GM12878 (cell line): ENCODE results near the gene SPCS3.

Experiments used
- BCL11A ChIP-seq: IDR thresholded peaks from 2 replicates; pipeline ENCODE4 v1.6.1; 2011; ENCODE audit warnings: low read depth, low read length
- CBFB ChIP-seq: IDR thresholded peaks from 2 replicates; pipeline ENCODE4 v1.6.1; 2016; ENCODE audit warnings: antibody characterized with exemption, low read depth
- EZH2 ChIP-seq: IDR thresholded peaks from 2 replicates; pipeline ENCODE4 v1.6.1; 2012; ENCODE audit warnings: low read depth, mild to moderate bottlenecking, control low read depth, inconsistent platforms, low read length, borderline replicate concordance; ENCODE audit not compliant: control insufficient read depth
- KDM1A ChIP-seq: fragments of 200-600 bp; sonication (generic); IDR thresholded peaks from 2 replicates; pipeline ENCODE4 v1.6.1; 2016; ENCODE audit warnings: borderline replicate concordance
- MTA3 ChIP-seq: IDR thresholded peaks from 2 replicates; pipeline ENCODE4 v1.6.1; 2012; ENCODE audit warnings: low read length, inconsistent platforms, borderline replicate concordance
- POLR2A ChIP-seq: IDR thresholded peaks from 2 replicates; pipeline ENCODE4 v1.6.1; 2011; ENCODE audit warnings: low read depth, mild to moderate bottlenecking, low read length
- SP1 ChIP-seq: IDR thresholded peaks from one replicate; pipeline ENCODE4 v1.6.1; 2011; ENCODE audit warnings: low read depth, low read length
- TAF1 ChIP-seq: IDR thresholded peaks from 2 replicates; pipeline ENCODE4 v1.6.1; 2011; ENCODE audit warnings: mild to moderate bottlenecking, low read depth, low read length, borderline replicate concordance
- TARDBP ChIP-seq: IDR thresholded peaks from 2 replicates; pipeline ENCODE4 v1.6.1; 2016; ENCODE audit warnings: borderline replicate concordance
- TF ChIP-seq, protein P1 (sequence below): IDR thresholded peaks from 2 replicates; pipeline ENCODE4 v1.6.1; 2012; ENCODE audit warnings: low read depth, low read length, improper control_type of control experiment
- TF ChIP-seq, protein P2 (sequence below), 3 experiments: IDR thresholded peaks in 2 of 3; conservative IDR thresholded peaks in 1 of 3; 2 replicates each; pipeline ENCODE4 v1.5.1; 2011; ENCODE audit warnings: low read depth in 3 of 3, low read length in 3 of 3, mild to moderate bottlenecking in 3 of 3, control low read depth in 2 of 3, moderate library complexity in 2 of 3, inconsistent platforms in 1 of 3, mixed read lengths in 1 of 3; ENCODE audit not compliant: control insufficient read depth in 2 of 3, insufficient read depth in 1 of 3; ENCODE audit errors: extremely low read depth in 1 of 3
- TF ChIP-seq, protein P3 (sequence below): fragments of 450-650 bp; IDR thresholded peaks from 2 replicates; pipeline ENCODE4 v1.6.1; 2016; ENCODE audit warnings: mild to moderate bottlenecking, moderate library complexity, borderline replicate concordance

GRCh38 chr4:176339936-176340761 lies 20.4 kb downstream of the SPCS3 start:
- TF ChIP-seq KDM1A (no peak), CBFB (no peak), POLR2A (no peak), TAF1 (no peak), SP1 (no peak), BCL11A (no peak), MTA3 (no peak), TARDBP (no peak), EZH2 (no peak)
- TF ChIP-seq, protein P1, sequence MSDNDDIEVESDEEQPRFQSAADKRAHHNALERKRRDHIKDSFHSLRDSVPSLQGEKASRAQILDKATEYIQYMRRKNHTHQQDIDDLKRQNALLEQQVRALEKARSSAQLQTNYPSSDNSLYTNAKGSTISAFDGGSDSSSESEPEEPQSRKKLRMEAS, result no peak
- TF ChIP-seq, protein P2, sequence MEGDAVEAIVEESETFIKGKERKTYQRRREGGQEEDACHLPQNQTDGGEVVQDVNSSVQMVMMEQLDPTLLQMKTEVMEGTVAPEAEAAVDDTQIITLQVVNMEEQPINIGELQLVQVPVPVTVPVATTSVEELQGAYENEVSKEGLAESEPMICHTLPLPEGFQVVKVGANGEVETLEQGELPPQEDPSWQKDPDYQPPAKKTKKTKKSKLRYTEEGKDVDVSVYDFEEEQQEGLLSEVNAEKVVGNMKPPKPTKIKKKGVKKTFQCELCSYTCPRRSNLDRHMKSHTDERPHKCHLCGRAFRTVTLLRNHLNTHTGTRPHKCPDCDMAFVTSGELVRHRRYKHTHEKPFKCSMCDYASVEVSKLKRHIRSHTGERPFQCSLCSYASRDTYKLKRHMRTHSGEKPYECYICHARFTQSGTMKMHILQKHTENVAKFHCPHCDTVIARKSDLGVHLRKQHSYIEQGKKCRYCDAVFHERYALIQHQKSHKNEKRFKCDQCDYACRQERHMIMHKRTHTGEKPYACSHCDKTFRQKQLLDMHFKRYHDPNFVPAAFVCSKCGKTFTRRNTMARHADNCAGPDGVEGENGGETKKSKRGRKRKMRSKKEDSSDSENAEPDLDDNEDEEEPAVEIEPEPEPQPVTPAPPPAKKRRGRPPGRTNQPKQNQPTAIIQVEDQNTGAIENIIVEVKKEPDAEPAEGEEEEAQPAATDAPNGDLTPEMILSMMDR (IDR thresholded peaks at IDR 0.05 in 2 of 3, conservative IDR thresholded peaks at IDR 0.05 in 1 of 3; ENCODE audit: control insufficient read depth in 2 of 3, extremely low read depth in 1 of 3, insufficient read depth in 1 of 3, low read depth in 3 of 3, low read length in 3 of 3), result no peak
- TF ChIP-seq, protein P3, sequence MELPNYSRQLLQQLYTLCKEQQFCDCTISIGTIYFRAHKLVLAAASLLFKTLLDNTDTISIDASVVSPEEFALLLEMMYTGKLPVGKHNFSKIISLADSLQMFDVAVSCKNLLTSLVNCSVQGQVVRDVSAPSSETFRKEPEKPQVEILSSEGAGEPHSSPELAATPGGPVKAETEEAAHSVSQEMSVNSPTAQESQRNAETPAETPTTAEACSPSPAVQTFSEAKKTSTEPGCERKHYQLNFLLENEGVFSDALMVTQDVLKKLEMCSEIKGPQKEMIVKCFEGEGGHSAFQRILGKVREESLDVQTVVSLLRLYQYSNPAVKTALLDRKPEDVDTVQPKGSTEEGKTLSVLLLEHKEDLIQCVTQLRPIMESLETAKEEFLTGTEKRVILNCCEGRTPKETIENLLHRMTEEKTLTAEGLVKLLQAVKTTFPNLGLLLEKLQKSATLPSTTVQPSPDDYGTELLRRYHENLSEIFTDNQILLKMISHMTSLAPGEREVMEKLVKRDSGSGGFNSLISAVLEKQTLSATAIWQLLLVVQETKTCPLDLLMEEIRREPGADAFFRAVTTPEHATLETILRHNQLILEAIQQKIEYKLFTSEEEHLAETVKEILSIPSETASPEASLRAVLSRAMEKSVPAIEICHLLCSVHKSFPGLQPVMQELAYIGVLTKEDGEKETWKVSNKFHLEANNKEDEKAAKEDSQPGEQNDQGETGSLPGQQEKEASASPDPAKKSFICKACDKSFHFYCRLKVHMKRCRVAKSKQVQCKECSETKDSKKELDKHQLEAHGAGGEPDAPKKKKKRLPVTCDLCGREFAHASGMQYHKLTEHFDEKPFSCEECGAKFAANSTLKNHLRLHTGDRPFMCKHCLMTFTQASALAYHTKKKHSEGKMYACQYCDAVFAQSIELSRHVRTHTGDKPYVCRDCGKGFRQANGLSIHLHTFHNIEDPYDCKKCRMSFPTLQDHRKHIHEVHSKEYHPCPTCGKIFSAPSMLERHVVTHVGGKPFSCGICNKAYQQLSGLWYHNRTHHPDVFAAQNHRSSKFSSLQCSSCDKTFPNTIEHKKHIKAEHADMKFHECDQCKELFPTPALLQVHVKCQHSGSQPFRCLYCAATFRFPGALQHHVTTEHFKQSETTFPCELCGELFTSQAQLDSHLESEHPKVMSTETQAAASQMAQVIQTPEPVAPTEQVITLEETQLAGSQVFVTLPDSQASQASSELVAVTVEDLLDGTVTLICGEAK, result no peak
